Mammary microvascular endothelial cell (primary cell): ENCODE results near the gene SPART. TPM values are rescaled to one million over a fixed set of nuclear protein-coding genes. Genes with fewer than 3 reads are reported as not detected.

Experiments
- total RNA-seq: library from RNA; depleted of rRNA; stranded (reverse); fragments of >200 nt; gene quantifications from 2 replicates; pipeline ENCODE4 v1.2.3, GENCODE V29; 2015

Gene SPART
- total RNA-seq = 57.5 and 67.2 TPM in 2 replicates

GRCh38 chr13:36346222-36347083, at the start of gene SPART:
Gene SPART, minus strand, starts transcription at chr13:36346394. Its CDS starts 10,564 bp downstream, at chr13:36335830.

GRCh38 chr13:36297366-36298338, 48.5 kb downstream of the SPART start, which contains the start of gene CCDC169:
Gene CCDC169, minus strand, starts transcription at chr13:36297814. Its CDS starts 95 bp downstream, at chr13:36297719.

Other genes with a start within 250 kb of the SPART start
- 20.2 and 20.4 TPM in 2 replicates for gene DCLK1, start 215.0 kb downstream of the SPART start, total RNA-seq
- gene SOHLH2, start 131.8 kb downstream of the SPART start, total RNA-seq = 0.13 TPM in 1 of 2 replicates, not detected in the other
- gene CCDC169, start 48.6 kb downstream of the SPART start, total RNA-seq = 0.79 and 3.5 TPM in 2 replicates
- 8.3 and 8.9 TPM in 2 replicates for gene CCNA1, start 86.1 kb upstream of the SPART start, total RNA-seq